Gastroesophageal sphincter (tissue), 4 donors: ENCODE measurements around the gene TEAD2. TPM values are rescaled to one million over a fixed set of nuclear protein-coding genes. Genes with fewer than 3 reads are reported as not detected.

Experiments used
- ATAC-seq: fragments of 150-250 bp; one replicate; pipeline ENCODE4 v1.9.1; 2016; ENCODE audit warnings: mild to moderate bottlenecking, moderate library complexity
- H3K27ac ChIP-seq, 4 donors: fragments of 200-600 bp; sonication (generic) in 3 of 4; 1 replicate in 3 of 4; 2 replicates in 1 of 4; pipeline ENCODE4 v1.5.1; 2016 to 2019
- H3K27me3 ChIP-seq: fragments of 200-600 bp; sonication (generic); one replicate; pipeline ENCODE4 v1.5.1; 2019
- H3K36me3 ChIP-seq, 2 donors: fragments of 200-600 bp; sonication (generic); one replicate each; pipeline ENCODE4 v1.5.1; 2019; ENCODE audit warnings: control low read depth in 1 of 2
- H3K4me1 ChIP-seq, 3 donors: fragments of 200-600 bp; sonication (generic); 1 replicate in 2 of 3; 2 replicates in 1 of 3; pipeline ENCODE4 v1.5.1; 2016 to 2019; ENCODE audit warnings: control low read depth in 2 of 3
- H3K4me3 ChIP-seq, 2 donors: fragments of 200-600 bp; sonication (generic); one replicate each; pipeline ENCODE4 v1.5.1; 2019; ENCODE audit warnings: mild to moderate bottlenecking in 1 of 2, moderate library complexity in 1 of 2
- H3K9me3 ChIP-seq, 3 donors: fragments of 200-600 bp; sonication (generic); one replicate each; pipeline ENCODE4 v1.5.1; 2017 to 2019; ENCODE audit warnings: control low read depth in 2 of 3
- CTCF ChIP-seq, 4 experiments: fragments of 200-600 bp in 2 of 4; fragments of 450-650 bp in 2 of 4; sonication (generic) in 1 of 4; IDR thresholded peaks; one replicate each; pipeline ENCODE4 v1.5.1; 2017 to 2019; ENCODE audit warnings: antibody characterized with exemption in 4 of 4, mild to moderate bottlenecking in 2 of 4, moderate library complexity in 2 of 4
- EP300 ChIP-seq: sonication (generic); formaldehyde crosslinking; IDR thresholded peaks from one replicate; pipeline ENCODE4 v1.6.1; 2017; ENCODE audit warnings: antibody characterized with exemption, mild to moderate bottlenecking
- POLR2A ChIP-seq, 2 donors: fragments of 450-650 bp; IDR thresholded peaks; one replicate each; pipeline ENCODE4 v1.6.1; 2017; ENCODE audit warnings: antibody characterized with exemption in 2 of 2, mild to moderate bottlenecking in 2 of 2, moderate library complexity in 1 of 2
- POLR2AphosphoS5 ChIP-seq: sonication (generic); formaldehyde crosslinking; IDR thresholded peaks from one replicate; pipeline ENCODE4 v1.6.1; 2017; ENCODE audit warnings: antibody characterized with exemption
- WGBS, 2 donors: methylation state at CpG; one replicate each; pipeline ENCODE4 v1.1.5; 2018; ENCODE audit warnings: low coverage in 1 of 2; 5-methylcytosine and 5-hydroxymethylcytosine counted together
- total RNA-seq, 4 donors: library from RNA; depleted of rRNA; stranded (reverse); fragments of >200 nt; gene quantifications; one replicate each; pipeline ENCODE4 v1.1.0, GENCODE V29; 2016

The TEAD2 gene
- total RNA-seq, result 10 to 100 TPM; 47.5 to 73.1 (median 51.1) TPM

- peaks cover 0 to 28% of the 10 kb centered on the region in 2 donors for H3K36me3 ChIP-seq
- peak; percentile 28 for ATAC-seq
- H3K9me3 ChIP-seq, result no peaks in the 10 kb centered on the region
- TF ChIP-seq POLR2A (IDR thresholded peaks at IDR 0.05) (peak in 1 of 2 donors; percentile 33), CTCF (IDR thresholded peaks at IDR 0.05) (no peak), EP300 (no peak), POLR2AphosphoS5 (peak; percentile 63)
- H3K4me1 ChIP-seq, result peaks cover 0 to 55% (median 11%) of the 10 kb centered on the region in 3 donors
- H3K27ac ChIP-seq, result peak within 1 kb of the TSS; percentile 83 to 99 (median 94)
- 0 to 2% methylated on average over 11 to 12 of the region's 52 CpGs for WGBS, 2 donors
- H3K4me3 ChIP-seq, result peak within 1 kb of the TSS; percentile 57 to 79
- no peaks in the 10 kb centered on the region for H3K27me3 ChIP-seq
Observed at GRCh38 chr19:49362048-49362928, at the start of gene TEAD2. Gene TEAD2 (minus strand): TSS chr19:49362416. CDS start chr19:49360075, 2,341 bp downstream.

GRCh38 chr19:49411681-49412326, 49.6 kb upstream of the TEAD2 start:
- no peak for ATAC-seq
- H3K27me3 ChIP-seq, result peaks cover 62% of the 10 kb centered on the region
- no peaks in the 10 kb centered on the region for H3K9me3 ChIP-seq
- WGBS, 2 donors, result 63 to 75% methylated on average over 2 of the region's 3 CpGs
- TF ChIP-seq CTCF (IDR thresholded peaks at IDR 0.05), result no peak
- no peak for TF ChIP-seq POLR2AphosphoS5
- TF ChIP-seq EP300, result no peak
- no peak for TF ChIP-seq POLR2A (IDR thresholded peaks at IDR 0.05)
- H3K4me3 ChIP-seq, result no peak overlapping the region
- H3K36me3 ChIP-seq, result no peaks in the 10 kb centered on the region
- no peaks in the 10 kb centered on the region for H3K4me1 ChIP-seq
- H3K27ac ChIP-seq, result no peak overlapping the region

- Histone ChIP-seq H3K4me1 (no peaks in the 10 kb centered on the region), H3K36me3 (no peaks in the 10 kb centered on the region), H3K27ac (no peak overlapping the region), H3K9me3 (no peaks in the 10 kb centered on the region), H3K4me3 (no peak overlapping the region), H3K27me3 (peaks cover 48% of the 10 kb centered on the region)
- no peak for ATAC-seq
- 72 to 100% methylated on average over 1 to 3 of the region's 5 CpGs for WGBS, 2 donors
- TF ChIP-seq EP300 (no peak), POLR2AphosphoS5 (no peak), CTCF (IDR thresholded peaks at IDR 0.05) (no peak), POLR2A (IDR thresholded peaks at IDR 0.05) (no peak)
Observed at GRCh38 chr19:49409441-49410029, 47.3 kb upstream of the TEAD2 start.

- ATAC-seq, result no peak
- Histone ChIP-seq H3K27me3 (peaks cover 42% of the 10 kb centered on the region), H3K4me3 (no peak overlapping the region), H3K9me3 (no peaks in the 10 kb centered on the region), H3K4me1 (no peaks in the 10 kb centered on the region), H3K36me3 (no peaks in the 10 kb centered on the region), H3K27ac (no peak overlapping the region)
- 68 to 71% methylated on average over 5 of the region's 8 CpGs for WGBS, 2 donors
- TF ChIP-seq POLR2A (IDR thresholded peaks at IDR 0.05) (no peak), CTCF (IDR thresholded peaks at IDR 0.05) (no peak), EP300 (no peak), POLR2AphosphoS5 (no peak)
Observed at GRCh38 chr19:49408816-49409440, 46.7 kb upstream of the TEAD2 start.
